Activated T-helper 2 cell treated with anti-CD3 and anti-CD28 coated beads, Interferon-gamma antibody, Interleukin-2, Interleukin-4, amounts not matched to agents 10 μg/mL and 5 μg/mL and 100 μg/mL, durations not matched to agents 14 hours and 24 hours and 36 hours (primary cell): ENCODE results near the gene FSTL3. TPM values are rescaled to one million over a fixed set of nuclear protein-coding genes. Genes with fewer than 3 reads are reported as not detected.

Source experiments
- DNase-seq: peaks from one replicate; pipeline ENCODE4 v3.0.0; 2021; ENCODE audit warnings: low spot score
- H3K27ac Mint-ChIP-seq: one replicate; pipeline ENCODE4 v1.8.0; 2021; ENCODE audit warnings: mixed read lengths
- H3K27me3 Mint-ChIP-seq: one replicate; pipeline ENCODE4 v1.8.0; 2021; ENCODE audit warnings: low read depth, mixed read lengths
- H3K36me3 Mint-ChIP-seq: one replicate; pipeline ENCODE4 v1.8.0; 2021; ENCODE audit warnings: low read depth, mixed read lengths
- H3K4me1 Mint-ChIP-seq: one replicate; pipeline ENCODE4 v1.8.0; 2021; ENCODE audit warnings: low read depth, mixed read lengths
- H3K4me3 Mint-ChIP-seq: one replicate; pipeline ENCODE4 v1.8.0; 2021; ENCODE audit warnings: low read depth, mild to moderate bottlenecking, moderate library complexity, mixed read lengths
- H3K9me3 Mint-ChIP-seq: one replicate; pipeline ENCODE4 v1.8.0; 2021; ENCODE audit warnings: mixed read lengths
- intact Hi-C: fragments of 100-400 bp; cut with micrococcal nuclease; formaldehyde crosslinking; loops from one replicate; pipeline ENCODE4 v1.15.1; 2023
- total RNA-seq: library from RNA; stranded (reverse); gene quantifications from 2 replicates; pipeline ENCODE4 v1.2.3, GENCODE V29; 2022

The FSTL3 gene
- total RNA-seq, 1 donor from 2014 or later, result 8.0 TPM

- H3K27ac Mint-ChIP-seq, result no peak overlapping the region
- H3K27me3 Mint-ChIP-seq, result peaks cover 18% of the 10 kb centered on the region
- DNase-seq, result no peak
- no peaks in the 10 kb centered on the region for H3K9me3 Mint-ChIP-seq
- intact Hi-C loops, result loop anchor here (2.0 kb wide), 1 partner anchor 40 kb away; no protein-coding TSS in a partner anchor
- H3K4me3 Mint-ChIP-seq, result no peak overlapping the region
- H3K36me3 Mint-ChIP-seq, result no peaks in the 10 kb centered on the region
- peaks cover 2% of the 10 kb centered on the region for H3K4me1 Mint-ChIP-seq
Measured at GRCh38 chr19:704447-704741, 28.2 kb downstream of the FSTL3 start.

- peaks cover 26% of the 10 kb centered on the region for H3K27me3 Mint-ChIP-seq
- H3K9me3 Mint-ChIP-seq, result no peaks in the 10 kb centered on the region
- no peak within 1 kb of the TSS for H3K27ac Mint-ChIP-seq
- DNase-seq, result no peak
- H3K36me3 Mint-ChIP-seq, result no peaks in the 10 kb centered on the region
- no peak within 1 kb of the TSS for H3K4me3 Mint-ChIP-seq
- H3K4me1 Mint-ChIP-seq, result no peaks in the 10 kb centered on the region
- intact Hi-C loops, result no loop called here
Measured at GRCh38 chr19:708154-709143, 32.3 kb downstream of the FSTL3 start, which contains the start of gene PALM. Gene PALM, plus strand, starts transcription at chr19:708935. Its CDS starts 212 bp downstream, at chr19:709147.

- H3K4me3 Mint-ChIP-seq, result no peak overlapping the region
- H3K36me3 Mint-ChIP-seq, result no peaks in the 10 kb centered on the region
- H3K27ac Mint-ChIP-seq, result no peak overlapping the region
Measured at GRCh38 chr19:709196-709964, 33.2 kb downstream of the FSTL3 start.

GRCh38 chr19:709965-710571 is 33.9 kb downstream of the FSTL3 start:
- Mint-ChIP-seq H3K9me3 (no peaks in the 10 kb centered on the region), H3K27ac (no peak overlapping the region), H3K27me3 (peaks cover 26% of the 10 kb centered on the region), H3K4me3 (no peak overlapping the region), H3K36me3 (no peaks in the 10 kb centered on the region), H3K4me1 (no peaks in the 10 kb centered on the region)
- DNase-seq, result no peak
- intact Hi-C loops, result no loop called here

More at GRCh38 chr19:709196-709964, 33.2 kb downstream of the FSTL3 start:
- intact Hi-C loops, result no loop called here
- peaks cover 26% of the 10 kb centered on the region for H3K27me3 Mint-ChIP-seq
- no peaks in the 10 kb centered on the region for H3K4me1 Mint-ChIP-seq
- no peaks in the 10 kb centered on the region for H3K9me3 Mint-ChIP-seq
- DNase-seq, result no peak

- H3K27me3 Mint-ChIP-seq, result peaks cover 27% of the 10 kb centered on the region
- intact Hi-C loops, result no loop called here
- H3K27ac Mint-ChIP-seq, result no peak overlapping the region
- no peaks in the 10 kb centered on the region for H3K36me3 Mint-ChIP-seq
- DNase-seq, result no peak
- no peak overlapping the region for H3K4me3 Mint-ChIP-seq
- H3K4me1 Mint-ChIP-seq, result no peaks in the 10 kb centered on the region
- peaks cover 5% of the 10 kb centered on the region for H3K9me3 Mint-ChIP-seq
Measured at GRCh38 chr19:710767-711166, 34.6 kb downstream of the FSTL3 start.

- Mint-ChIP-seq H3K4me1 (no peaks in the 10 kb centered on the region), H3K27ac (no peak overlapping the region), H3K36me3 (no peaks in the 10 kb centered on the region), H3K9me3 (peaks cover 8% of the 10 kb centered on the region), H3K27me3 (peaks cover 27% of the 10 kb centered on the region), H3K4me3 (no peak overlapping the region)
- DNase-seq, result no peak
- intact Hi-C loops, result no loop called here
Measured at GRCh38 chr19:711254-711653, 35.1 kb downstream of the FSTL3 start.

- no peak for DNase-seq
- intact Hi-C loops, result no loop called here
- H3K27me3 Mint-ChIP-seq, result peaks cover 19% of the 10 kb centered on the region
- no peak overlapping the region for H3K27ac Mint-ChIP-seq
- no peak overlapping the region for H3K4me3 Mint-ChIP-seq
- no peaks in the 10 kb centered on the region for H3K4me1 Mint-ChIP-seq
- H3K9me3 Mint-ChIP-seq, result peaks cover 8% of the 10 kb centered on the region
- no peaks in the 10 kb centered on the region for H3K36me3 Mint-ChIP-seq
Measured at GRCh38 chr19:715347-715746, 39.2 kb downstream of the FSTL3 start.

GRCh38 chr19:718251-718951 is 42.2 kb downstream of the FSTL3 start:
- no peak overlapping the region for H3K4me3 Mint-ChIP-seq
- H3K27me3 Mint-ChIP-seq, result peaks cover 13% of the 10 kb centered on the region
- no peak for DNase-seq
- intact Hi-C loops, result no loop called here
- H3K27ac Mint-ChIP-seq, result no peak overlapping the region
- H3K36me3 Mint-ChIP-seq, result no peaks in the 10 kb centered on the region
- no peaks in the 10 kb centered on the region for H3K4me1 Mint-ChIP-seq
- peaks cover 8% of the 10 kb centered on the region for H3K9me3 Mint-ChIP-seq

GRCh38 chr19:718991-719512 is 42.9 kb downstream of the FSTL3 start:
- no peak overlapping the region for H3K27ac Mint-ChIP-seq
- no peaks in the 10 kb centered on the region for H3K4me1 Mint-ChIP-seq
- peaks cover 8% of the 10 kb centered on the region for H3K9me3 Mint-ChIP-seq
- peaks cover 13% of the 10 kb centered on the region for H3K27me3 Mint-ChIP-seq
- no peak for DNase-seq
- no peaks in the 10 kb centered on the region for H3K36me3 Mint-ChIP-seq
- intact Hi-C loops, result no loop called here
- no peak overlapping the region for H3K4me3 Mint-ChIP-seq

- H3K9me3 Mint-ChIP-seq, result peaks cover 8% of the 10 kb centered on the region
Measured at GRCh38 chr19:719636-720344, 43.6 kb downstream of the FSTL3 start.

GRCh38 chr19:720345-721160 is 44.4 kb downstream of the FSTL3 start:
- peaks cover 5% of the 10 kb centered on the region for H3K9me3 Mint-ChIP-seq
- no peak overlapping the region for H3K27ac Mint-ChIP-seq
- no peak for DNase-seq
- H3K36me3 Mint-ChIP-seq, result no peaks in the 10 kb centered on the region
- no peaks in the 10 kb centered on the region for H3K4me1 Mint-ChIP-seq
- peaks cover 11% of the 10 kb centered on the region for H3K27me3 Mint-ChIP-seq
- intact Hi-C loops, result no loop called here
- no peak overlapping the region for H3K4me3 Mint-ChIP-seq

More at GRCh38 chr19:719636-720344, 43.6 kb downstream of the FSTL3 start:
- no peaks in the 10 kb centered on the region for H3K36me3 Mint-ChIP-seq
- no peak for DNase-seq
- H3K27me3 Mint-ChIP-seq, result peaks cover 13% of the 10 kb centered on the region
- no peak overlapping the region for H3K4me3 Mint-ChIP-seq
- intact Hi-C loops, result no loop called here
- H3K4me1 Mint-ChIP-seq, result no peaks in the 10 kb centered on the region
- no peak overlapping the region for H3K27ac Mint-ChIP-seq
